DMS153 (cell line): ENCODE results near the gene CMSS1.

ENCODE experiments used
- DNase-seq: peaks from one replicate; lab custom pipeline; 2025; lab: John Stamatoyannopoulos, UW

Gene CMSS1

DNA sequence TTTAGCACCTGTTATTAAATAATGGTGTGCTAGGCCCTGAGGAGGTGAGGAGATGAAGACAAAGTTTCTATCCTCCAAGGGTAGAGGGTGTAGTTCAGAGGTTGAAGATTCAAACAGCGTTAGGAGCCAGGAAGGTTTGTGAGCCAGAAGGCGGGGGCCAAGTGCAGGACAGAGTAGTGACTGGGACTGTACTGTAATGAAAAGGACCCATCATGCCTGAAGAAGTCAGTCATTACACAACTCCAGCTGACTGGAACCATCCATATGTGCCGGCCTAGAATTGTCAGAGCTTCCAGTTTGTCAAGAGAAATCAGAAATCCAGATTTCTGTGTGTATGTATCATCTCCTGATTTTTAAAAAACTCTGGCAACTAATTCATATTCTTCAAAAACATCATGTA, 241.8 kb downstream of the CMSS1 start:
- DNase-seq, result no peak

DNA sequence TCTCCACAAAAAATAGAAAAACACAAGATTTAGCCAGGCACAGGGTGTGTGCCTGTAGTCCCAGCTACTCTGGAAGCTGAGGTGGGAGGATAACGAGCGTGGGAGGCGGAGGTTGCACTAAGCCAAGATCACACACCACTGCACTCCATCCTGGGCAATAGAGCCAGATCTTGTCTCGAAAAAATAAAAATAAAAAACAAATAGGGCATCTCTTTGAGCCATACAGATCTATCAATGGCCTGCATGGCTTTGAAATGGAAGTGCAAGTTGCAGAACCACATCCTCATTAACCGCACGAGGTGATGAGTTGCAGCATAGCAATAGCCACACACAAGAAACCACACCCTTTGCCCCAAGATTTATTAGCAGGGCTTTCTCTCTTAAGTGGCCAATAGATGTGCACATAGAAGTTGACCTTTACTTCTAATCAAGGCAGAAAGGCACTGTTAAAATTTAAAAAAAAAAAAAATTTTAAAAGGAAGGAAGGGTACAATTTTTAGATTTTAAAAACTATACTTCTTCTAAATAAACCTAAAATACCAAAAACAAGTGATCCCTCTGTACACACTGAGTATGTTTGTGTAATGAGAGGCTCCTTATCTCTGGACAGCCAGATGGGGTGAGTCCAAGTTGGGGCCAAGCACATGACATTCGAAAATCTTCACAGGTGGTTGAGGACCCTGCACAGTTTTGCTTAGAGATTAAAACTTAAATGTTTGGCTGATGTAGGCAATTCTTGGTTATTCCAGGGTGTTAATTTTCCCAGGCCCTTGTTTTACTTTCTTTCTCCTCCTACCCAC, 243.2 kb downstream of the CMSS1 start:
- no peak for DNase-seq

DNA sequence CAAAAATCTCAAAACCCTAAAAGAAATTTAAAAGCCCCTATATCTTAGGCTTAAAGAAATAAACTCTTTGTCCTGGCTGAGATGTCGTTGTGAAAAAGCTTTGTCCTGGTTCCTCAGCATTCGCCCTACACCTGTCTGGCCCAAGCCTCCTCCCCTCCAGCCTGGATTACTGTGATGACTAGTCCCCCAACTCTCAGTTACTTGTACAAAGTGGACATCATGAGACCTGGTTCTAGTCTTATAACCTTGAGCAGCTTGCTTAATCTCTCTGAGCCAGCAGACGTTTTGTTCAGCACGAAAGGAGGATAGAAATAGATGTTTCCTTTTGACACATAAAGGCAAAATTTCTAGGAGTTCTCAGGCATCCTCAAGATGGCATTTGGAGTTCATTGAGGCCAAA, 245.0 kb downstream of the CMSS1 start:
- DNase-seq, result no peak

DNA sequence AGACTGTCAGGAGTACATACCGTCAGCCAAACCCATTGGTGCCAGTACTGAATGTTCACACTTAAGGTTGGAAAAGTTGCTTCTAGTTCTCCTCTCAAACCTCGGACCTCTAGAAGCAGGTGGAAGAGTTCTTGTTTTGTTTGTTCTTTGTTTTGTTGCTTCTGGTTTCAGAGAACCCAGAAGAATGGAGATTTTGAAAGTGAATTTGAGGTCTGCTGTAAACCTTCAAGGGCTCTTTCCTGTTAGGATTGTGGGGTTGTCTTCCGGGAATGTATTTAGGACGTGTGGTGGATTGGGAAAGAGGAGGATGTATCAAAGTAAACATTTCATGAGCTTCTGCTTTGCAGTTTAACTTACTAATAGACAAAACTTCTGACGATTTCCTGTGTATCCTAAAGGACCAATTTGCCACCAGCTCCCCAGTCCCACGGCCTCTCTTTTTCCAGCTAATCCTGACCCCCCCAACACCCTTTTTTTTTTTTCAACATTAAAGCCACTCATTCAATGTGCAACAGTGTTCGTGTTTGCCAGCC, 246.3 kb downstream of the CMSS1 start:
- no peak for DNase-seq

DNA sequence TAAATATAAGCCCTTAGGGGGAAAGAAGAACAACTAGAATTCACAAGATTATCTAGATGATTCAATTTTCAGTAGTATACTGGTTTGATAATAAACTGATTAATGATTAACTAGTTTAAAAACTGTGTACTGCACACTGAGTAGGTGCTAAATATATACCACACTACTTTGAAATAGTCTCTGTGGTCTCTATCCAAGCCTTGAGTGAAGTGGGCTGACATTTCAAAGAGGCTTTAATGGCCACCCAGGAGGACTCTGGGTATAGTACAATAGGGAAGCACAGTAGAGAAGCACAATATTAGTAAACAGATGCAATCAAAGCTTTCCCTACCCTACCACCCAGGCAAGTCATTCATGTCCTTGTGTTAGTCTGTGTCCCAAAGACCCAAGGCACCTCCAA, 249.9 kb downstream of the CMSS1 start:
- no peak for DNase-seq

DNA sequence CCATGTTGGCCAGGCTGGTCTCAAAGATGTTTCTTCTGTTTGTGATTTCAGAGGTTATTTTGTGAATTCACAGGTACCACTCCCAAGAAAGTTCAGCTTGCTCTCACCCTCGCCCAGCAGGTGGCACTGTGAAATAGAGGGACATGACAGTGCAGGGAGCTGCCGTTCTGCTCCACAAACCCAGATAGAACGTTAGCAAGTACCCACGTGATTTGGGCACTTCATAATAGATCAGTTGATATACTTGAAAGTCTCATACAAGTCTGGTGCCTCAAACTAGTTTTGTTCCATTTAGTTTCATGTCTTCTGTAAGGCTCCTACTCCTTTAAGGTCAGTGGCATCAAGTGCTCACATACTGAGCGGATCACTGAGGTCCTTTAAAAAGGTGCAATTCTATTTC, 251.2 kb downstream of the CMSS1 start:
- peak; percentile 50 for DNase-seq

DNA sequence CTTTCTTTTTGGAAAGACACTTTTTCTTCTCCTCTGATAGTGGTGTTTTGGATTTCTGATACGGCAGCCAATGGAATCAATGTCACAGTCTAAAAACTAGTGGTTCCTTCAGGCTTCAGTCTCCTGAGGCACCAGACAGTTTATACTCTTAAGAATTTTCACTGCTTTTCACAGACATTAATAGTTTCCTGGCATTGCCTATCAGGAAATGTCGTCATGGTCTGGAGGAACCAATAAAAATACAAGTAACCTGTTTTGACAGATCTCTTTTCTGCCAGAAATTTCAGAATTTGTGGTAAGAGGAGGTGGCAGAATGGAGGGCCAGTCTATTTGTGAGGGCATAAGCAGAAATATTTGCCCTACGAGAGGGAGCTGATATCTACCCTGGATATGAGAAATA, 251.8 kb downstream of the CMSS1 start:
- no peak for DNase-seq

DNA sequence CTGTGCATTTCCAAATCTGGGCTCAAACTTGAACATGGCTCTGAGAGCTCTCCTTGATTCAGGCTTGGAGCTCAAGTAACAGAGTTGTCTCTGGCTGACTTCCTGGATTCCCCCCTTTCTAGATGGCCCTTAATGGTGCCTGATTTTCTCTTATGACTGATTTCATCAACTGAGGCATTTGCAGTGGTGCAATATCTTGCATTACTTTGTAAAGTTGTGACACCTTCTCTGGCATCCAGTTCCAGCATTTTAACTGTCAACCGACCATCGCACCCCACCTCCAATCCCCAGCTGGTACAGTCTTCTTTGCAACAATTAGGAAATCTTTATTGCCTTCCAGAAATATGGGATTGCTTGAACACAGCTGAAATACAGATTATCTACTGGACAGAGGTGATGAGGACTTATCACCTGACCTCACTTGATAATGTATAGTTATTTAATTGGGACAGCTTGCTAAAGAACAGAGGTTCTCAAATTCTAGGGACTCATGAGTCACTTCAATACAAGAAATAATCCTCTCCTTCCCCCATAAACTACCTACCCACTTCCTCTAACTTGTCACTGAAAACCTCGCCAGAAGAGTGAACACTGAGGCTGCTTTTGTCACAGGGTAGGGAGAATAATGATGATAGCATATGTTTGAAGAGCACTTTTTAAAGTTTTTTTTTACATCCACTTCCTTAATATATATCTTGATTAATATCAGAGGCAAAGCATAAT, 254.8 kb downstream of the CMSS1 start:
- DNase-seq, result no peak

DNA sequence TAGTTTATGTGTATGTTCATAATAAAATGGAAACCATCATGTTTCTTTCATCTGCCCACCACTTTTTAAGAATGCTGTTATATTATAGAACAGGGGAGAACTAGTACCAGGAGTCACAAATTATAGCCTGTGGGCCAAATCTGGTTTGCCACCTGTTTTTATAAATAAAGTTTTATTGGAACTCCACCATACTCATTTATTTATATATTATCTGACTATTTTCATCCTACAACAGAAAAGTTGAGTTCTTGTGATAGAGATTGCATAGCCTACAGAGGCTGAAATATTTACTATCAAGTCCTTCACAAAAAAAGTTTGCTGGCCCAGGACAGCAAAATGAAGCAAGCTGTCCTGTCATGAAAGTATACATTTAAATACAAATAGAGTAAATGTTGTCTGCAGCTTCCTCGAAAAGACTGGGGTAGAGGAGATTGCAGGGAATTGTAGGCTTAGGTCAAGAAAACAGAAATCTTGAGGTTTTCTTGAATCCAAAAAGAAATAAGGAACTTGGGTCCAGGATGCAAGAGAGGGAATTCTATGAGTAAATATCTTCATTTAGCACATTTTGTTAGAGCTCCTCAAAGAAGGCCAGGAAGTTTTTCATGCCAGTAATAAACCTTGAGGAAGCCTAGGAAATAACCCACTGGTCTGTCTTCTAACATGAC, 255.5 kb downstream of the CMSS1 start:
- DNase-seq, result no peak

DNA sequence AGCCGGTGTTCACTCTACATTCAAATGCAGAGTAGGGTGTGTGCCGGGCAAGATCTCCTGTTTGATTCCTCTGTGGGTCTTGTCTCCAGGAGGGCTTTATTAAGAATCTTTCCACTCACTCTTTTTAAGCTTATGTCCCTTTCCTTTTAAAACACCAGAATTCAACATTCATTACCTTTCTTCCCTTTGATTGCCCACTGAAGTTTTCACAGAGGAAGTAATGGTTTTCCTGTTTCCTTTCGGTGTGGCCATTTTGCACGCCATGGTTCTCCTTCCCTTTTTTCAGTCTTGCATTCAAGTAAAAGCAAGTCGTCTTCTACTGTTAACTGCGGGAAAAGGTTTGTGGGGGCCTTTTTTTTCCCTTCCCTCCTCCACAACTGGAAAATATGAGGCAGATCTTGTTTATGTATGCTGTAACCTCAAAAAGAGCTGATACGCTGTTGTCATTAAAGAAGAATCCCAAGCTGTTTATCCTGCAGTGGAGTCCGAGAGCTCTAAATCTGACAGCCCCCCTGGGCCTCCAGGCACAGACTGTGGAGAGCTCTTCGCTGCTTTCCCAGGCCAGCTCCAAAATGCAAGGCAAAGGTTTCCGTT, 256.1 kb downstream of the CMSS1 start:
- no peak for DNase-seq

DNA sequence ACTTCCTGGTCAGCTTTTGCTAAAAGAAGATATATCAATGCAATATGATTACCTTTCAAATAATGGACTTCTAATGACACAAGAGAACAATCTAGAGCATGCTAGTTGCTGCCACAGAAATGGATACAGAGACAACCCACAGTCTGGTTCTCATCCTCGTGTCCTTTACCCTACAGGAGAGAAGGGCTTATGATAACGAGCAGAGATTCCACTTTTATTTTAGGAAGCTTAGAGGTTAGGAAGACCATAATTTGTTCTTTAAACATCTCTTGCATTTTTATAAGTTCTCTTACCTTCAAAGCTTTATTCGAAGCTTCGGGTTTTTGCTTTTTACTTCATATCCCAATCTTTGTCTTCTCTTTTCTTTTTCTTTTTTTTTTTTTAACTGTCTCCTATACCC, 257.5 kb downstream of the CMSS1 start:
- DNase-seq, result no peak

DNA sequence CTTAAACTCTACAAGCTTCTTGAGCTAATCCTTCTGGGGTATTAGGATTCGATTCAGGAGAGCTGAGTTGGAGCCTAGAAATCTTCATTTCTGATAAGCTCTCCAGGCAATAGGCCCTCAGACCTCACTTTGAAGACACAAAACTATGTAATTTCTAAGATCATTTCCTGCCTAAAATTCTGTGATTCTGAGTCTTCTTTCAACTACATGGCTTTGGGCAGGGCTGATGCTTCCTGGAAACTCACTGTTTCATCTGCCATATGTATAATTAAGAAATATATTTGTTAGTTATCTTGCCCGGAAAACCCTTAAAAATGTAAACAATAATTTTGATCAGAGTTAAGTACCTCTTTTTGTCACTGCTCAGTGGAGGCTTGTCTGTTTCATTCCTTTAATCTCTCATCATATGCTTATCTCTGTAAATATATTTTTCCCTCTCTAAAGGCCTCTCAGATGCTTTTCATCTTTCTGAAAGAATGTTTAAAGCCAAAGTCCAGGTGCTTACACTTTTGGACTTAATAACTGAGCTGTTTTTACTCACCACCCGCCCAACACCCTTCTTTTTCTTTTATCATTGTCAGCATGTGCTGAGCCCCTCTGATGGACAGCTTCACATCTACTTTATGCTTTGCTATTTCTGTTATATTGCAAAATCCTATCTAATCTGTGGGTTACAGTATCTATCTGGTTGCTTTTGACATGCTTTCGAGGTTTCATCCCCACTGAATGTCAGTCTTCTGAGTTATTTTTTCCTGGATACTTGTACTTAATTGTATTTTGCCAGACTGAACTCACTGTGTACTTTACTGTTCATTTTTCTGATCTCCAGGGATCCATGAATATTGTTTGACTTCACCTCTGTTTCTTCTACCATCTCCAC, 258.4 kb downstream of the CMSS1 start:
- no peak for DNase-seq

DNA sequence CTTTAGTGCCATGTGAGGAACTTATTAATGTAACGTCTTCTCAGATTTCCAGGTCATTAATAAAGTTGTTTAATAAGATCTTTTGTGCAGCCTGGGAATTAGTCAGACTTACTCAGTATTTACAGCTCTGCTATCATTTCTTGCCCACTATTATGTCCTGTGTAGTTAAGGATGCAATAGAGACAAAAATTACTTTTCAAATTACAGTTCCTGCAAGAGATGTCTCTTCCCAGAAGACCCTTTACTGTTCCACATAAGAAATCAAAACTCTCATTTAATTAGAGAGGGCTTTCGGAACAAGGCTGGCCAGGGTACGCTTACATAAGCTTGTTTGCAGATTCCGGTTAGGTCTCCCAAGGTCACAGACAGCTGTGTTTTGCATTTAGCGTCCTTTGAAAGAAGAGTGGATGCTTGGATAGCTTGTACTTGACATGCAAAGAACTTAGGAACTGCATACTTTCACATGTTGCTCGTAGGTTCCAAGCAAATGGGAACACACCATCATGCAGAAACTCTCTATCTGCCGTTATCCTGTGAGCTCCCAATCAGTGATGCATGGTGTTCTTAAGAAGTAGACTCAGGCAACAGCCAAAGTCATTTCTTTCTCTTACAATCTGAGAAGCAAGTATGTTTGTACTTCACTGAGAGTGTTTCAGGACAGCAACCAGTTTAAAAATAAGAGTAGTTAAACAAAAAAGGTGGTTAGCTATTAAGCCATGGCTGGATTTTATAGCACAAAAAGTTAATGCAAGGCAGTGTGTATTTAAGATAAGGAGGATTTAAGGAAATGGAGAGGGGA, 259.3 kb downstream of the CMSS1 start:
- DNase-seq, result no peak

DNA sequence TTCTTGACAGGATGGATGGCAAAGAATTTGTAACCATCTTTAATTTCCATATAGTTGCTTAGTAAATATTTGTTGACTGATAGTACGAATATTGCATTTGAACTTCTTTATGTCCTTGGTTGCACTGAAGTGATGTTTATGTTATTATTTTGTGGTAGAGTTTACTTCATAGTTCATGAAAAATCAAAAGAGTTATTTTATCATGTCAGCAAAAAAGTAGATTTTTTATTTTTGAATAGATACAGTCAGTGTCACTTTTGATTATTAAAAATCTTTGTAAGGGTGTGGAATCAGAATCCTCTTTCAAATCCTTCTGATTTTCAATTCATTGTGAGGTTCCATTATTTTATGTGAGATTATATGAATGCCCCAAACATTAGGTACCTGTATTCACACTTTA, 261.7 kb downstream of the CMSS1 start:
- DNase-seq, result no peak

DNA sequence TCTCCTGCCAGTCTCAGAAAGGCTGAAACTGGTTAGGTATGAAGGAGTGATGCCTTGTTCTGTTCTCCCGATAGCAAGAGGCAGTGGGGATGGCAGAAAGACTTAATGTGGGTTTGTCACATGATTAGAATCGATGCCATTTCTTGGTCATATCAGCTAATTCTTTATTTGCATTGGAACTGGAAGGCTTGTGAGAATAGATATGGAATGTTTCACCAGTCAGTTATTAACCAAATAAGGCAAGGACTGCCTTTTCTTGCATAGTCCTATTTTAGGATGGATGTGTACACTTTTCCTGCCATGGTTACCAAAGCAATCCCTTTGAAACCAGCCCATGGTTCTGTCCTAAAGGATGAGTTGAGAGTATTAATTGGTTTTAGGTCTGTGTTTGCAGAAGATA, 262.9 kb downstream of the CMSS1 start:
- DNase-seq, result no peak

DNA sequence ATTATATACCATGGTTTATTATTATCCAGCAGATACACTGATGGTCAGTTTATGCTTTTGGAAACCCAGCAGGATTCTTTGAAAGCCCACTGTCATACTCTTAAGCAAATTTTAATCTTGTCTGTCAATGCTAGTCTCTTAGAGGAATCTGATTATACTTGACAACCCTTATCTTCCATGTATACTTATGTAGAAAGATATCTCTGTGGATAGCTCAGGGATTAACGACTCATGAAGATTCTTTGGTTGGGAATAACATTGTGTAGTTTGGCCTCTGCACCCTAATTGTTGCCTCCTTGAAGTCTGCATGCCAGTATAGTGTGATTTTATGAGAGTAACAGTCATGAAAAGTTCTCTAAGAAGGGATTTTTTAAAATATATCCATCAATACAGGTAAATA, 263.6 kb downstream of the CMSS1 start:
- no peak for DNase-seq

DNA sequence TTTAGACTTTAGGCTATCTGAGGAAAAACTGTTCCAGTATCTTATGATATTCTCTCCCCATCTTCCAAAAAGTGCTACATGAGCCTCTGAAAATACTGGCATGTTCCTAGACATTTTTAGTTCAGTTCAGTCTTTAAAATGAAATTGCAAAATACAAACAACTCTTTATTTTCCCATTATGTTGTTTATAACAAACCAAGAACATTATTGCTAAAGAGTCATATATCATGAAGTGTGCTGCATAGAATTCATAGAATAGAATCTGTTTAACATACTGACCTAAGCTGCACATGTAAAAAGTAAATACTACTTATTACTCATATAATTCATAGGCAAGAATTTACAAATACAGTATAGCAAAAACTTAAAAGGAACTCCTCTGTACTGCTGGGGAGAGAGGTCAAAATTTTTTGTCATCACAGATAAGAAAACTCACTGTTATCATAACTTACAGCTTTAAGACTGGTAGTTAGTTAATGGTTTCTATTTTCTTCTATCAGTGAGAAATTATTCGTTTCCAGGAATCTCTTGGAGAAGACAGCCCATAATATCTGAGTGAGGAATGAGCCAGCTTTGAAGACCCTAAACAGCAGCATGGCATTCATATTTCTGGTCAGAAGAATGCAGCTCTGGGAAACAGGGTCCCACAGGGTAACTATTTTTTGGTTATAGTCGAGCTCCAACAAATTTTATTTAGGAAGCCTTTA, 264.5 kb downstream of the CMSS1 start:
- DNase-seq, result no peak

DNA sequence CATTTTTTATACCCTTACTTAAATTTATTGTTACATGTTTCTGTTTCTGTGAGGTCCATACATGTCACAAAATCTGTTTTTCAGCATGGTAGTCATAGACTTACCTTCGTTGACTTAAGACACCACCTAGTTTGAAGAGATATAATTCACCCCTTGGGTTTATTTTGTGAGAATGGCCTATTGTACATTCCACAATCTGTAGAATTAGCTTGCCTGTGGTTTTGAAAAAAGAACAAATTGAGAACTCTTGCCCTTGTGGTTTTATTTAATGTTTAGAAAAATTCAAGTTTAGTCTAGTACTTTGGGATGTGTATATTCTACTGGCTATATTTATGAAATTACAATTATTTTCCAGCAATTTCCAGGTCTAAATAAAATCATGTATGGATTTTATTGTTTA, 265.1 kb downstream of the CMSS1 start:
- DNase-seq, result no peak

DNA sequence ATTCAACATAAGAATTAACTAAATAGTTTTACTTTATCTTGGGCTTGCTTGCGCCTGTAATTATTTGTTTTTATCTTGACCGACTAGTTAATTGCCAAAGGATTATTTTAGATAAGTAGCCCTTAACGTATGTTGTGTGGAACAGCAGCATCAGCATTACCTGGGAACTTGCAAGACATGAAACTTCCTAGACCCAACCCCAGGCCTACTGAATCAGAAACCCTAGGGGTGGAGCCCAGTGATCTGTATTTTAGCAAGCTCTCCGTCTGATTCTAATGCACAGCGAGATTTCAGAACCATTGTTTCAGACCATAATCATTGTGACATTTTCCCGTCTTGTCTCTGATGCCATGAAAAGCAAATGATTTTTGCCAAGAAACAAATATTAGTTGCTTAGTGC, 265.5 kb downstream of the CMSS1 start:
- DNase-seq, result no peak
